DOHH2 (cell line): ENCODE results near the gene SHISAL1.

Source experiments
- H3F3A ChIP-seq: fragments of 200-600 bp; sonication (generic), shearing (Covaris generic); 2 replicates; pipeline ENCODE4 v1.6.0; 2016; ENCODE audit warnings: antibody characterized with exemption, mild to moderate bottlenecking; ENCODE audit not compliant: control insufficient read depth, insufficient read depth
- H3K27ac ChIP-seq: fragments of 200-600 bp; sonication (generic); 2 replicates; pipeline ENCODE4 v1.5.1; 2014; ENCODE audit warnings: low read depth, mild to moderate bottlenecking, low read length, moderate library complexity
- H3K27me3 ChIP-seq: fragments of 200-600 bp; sonication (generic); 2 replicates; pipeline ENCODE4 v1.6.1; 2014; ENCODE audit warnings: mild to moderate bottlenecking, low read length, mixed read lengths; ENCODE audit not compliant: control insufficient read depth
- H3K36me3 ChIP-seq: fragments of 200-600 bp; sonication (generic); 2 replicates; pipeline ENCODE4 v1.6.1; 2014; ENCODE audit warnings: mild to moderate bottlenecking, low read length, moderate library complexity, mixed read lengths; ENCODE audit not compliant: control insufficient read depth
- H3K4me1 ChIP-seq: fragments of 200-600 bp; sonication (generic); 2 replicates; pipeline ENCODE4 v1.6.1; 2014; ENCODE audit warnings: mild to moderate bottlenecking, low read length, mixed read lengths; ENCODE audit not compliant: control insufficient read depth
- H3K4me2 ChIP-seq: fragments of 200-600 bp; sonication (generic); 2 replicates; pipeline ENCODE4 v1.6.0; 2014; ENCODE audit warnings: mild to moderate bottlenecking, low read length, moderate library complexity
- H3K4me3 ChIP-seq: fragments of 200-600 bp; sonication (generic); 2 replicates; pipeline ENCODE4 v1.5.1; 2014; ENCODE audit warnings: mild to moderate bottlenecking, low read length, mixed read lengths
- H3K79me2 ChIP-seq: fragments of 200-600 bp; sonication (generic); 2 replicates; pipeline ENCODE4 v1.6.1; 2014; ENCODE audit warnings: mild to moderate bottlenecking, low read length, mixed read lengths; ENCODE audit not compliant: control insufficient read depth
- H3K9me2 ChIP-seq: fragments of 200-600 bp; sonication (generic); replicated peaks from 2 replicates; pipeline ENCODE4 v1.6.1; 2014; ENCODE audit warnings: mild to moderate bottlenecking, low read length, mixed read lengths; ENCODE audit not compliant: control insufficient read depth
- H3K9me3 ChIP-seq: fragments of 200-600 bp; sonication (generic); 2 replicates; pipeline ENCODE4 v1.6.1; 2014; ENCODE audit warnings: antibody characterized with exemption, low read length, mixed read lengths; ENCODE audit not compliant: control insufficient read depth, insufficient read depth
- H4K20me1 ChIP-seq: fragments of 200-600 bp; sonication (generic); 2 replicates; pipeline ENCODE4 v1.6.0; 2014; ENCODE audit warnings: low read depth, mild to moderate bottlenecking, antibody characterized with exemption, low read length, moderate library complexity; ENCODE audit not compliant: control insufficient read depth, insufficient read depth
- EZH2phosphoT487 ChIP-seq: fragments of 200-600 bp; sonication (generic); IDR thresholded peaks from 2 replicates; pipeline ENCODE4 v1.6.1; 2017; ENCODE audit warnings: borderline replicate concordance, mild to moderate bottlenecking, antibody characterized with exemption, low read length, moderate library complexity, mixed read lengths
- TF ChIP-seq, protein P1 (sequence below): fragments of 200-600 bp; sonication (generic); IDR thresholded peaks from one replicate; pipeline ENCODE4 v1.5.1; 2014; ENCODE audit warnings: antibody characterized with exemption, mild to moderate bottlenecking, low read depth, low read length; ENCODE audit not compliant: poor library complexity, severe bottlenecking

SHISAL1 gene

DNA sequence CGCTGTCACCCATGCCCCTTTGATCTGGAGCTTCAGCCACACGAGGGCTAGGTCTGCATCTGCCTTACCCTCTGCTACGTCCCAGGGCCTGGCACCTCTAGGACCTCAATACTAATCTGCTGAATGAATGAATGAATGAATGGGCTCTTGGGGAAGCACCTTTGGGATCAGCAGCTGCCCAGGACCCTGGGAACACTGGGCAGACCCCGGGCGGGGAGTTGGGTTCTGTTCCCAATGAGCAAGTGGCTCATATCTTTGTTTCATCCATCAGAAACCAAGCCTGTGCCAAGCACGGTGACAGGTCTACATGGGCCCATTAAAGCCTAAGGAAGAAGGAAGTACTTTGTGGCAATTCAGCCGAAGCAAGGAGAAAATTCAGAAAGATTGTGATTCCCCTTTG lies 41.5 kb upstream of the SHISAL1 start:
- H3K27me3 ChIP-seq = 0 out of 2 replicates have a peak, but pooled peaks cover 4% of the 10 kb centered on the region
- no peak overlapping the region for H3K4me3 ChIP-seq
- no peaks in the 10 kb centered on the region for H3K9me3 ChIP-seq
- H3K9me2 ChIP-seq = no peaks in the 10 kb centered on the region
- no peaks in the 10 kb centered on the region for H3F3A ChIP-seq
- H3K36me3 ChIP-seq = no peaks in the 10 kb centered on the region
- no peaks in the 10 kb centered on the region for H3K4me1 ChIP-seq
- no peaks in the 10 kb centered on the region for H4K20me1 ChIP-seq
- H3K4me2 ChIP-seq = no peak overlapping the region
- H3K27ac ChIP-seq = no peak overlapping the region
- no peak for TF ChIP-seq EZH2phosphoT487
- TF ChIP-seq, protein P1, sequence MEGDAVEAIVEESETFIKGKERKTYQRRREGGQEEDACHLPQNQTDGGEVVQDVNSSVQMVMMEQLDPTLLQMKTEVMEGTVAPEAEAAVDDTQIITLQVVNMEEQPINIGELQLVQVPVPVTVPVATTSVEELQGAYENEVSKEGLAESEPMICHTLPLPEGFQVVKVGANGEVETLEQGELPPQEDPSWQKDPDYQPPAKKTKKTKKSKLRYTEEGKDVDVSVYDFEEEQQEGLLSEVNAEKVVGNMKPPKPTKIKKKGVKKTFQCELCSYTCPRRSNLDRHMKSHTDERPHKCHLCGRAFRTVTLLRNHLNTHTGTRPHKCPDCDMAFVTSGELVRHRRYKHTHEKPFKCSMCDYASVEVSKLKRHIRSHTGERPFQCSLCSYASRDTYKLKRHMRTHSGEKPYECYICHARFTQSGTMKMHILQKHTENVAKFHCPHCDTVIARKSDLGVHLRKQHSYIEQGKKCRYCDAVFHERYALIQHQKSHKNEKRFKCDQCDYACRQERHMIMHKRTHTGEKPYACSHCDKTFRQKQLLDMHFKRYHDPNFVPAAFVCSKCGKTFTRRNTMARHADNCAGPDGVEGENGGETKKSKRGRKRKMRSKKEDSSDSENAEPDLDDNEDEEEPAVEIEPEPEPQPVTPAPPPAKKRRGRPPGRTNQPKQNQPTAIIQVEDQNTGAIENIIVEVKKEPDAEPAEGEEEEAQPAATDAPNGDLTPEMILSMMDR = no peak
- no peaks in the 10 kb centered on the region for H3K79me2 ChIP-seq

DNA sequence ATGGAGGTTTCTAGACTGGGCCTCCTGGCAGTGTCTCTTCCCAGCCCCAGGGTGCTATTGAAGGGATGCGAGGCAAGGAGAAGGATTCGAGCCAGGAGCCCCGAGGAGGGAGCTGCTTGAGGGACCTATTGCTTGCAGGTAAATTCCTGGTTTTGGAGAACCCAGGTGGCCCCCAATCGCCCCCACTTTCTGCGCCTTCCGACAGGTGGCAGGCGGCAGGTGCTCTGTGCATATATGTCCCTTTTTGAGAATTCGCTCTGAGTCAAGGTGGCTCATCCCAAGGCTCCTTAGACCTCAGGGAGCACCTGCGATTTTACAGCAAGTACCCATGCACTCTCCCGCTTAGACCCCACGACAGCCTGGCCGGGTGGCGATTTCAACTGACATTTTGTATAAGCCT lies 40.3 kb upstream of the SHISAL1 start:
- Histone ChIP-seq H3K27ac (no peak overlapping the region), H3K9me2 (no peaks in the 10 kb centered on the region), H3K9me3 (no peaks in the 10 kb centered on the region), H3K27me3 (0 out of 2 replicates have a peak, but pooled peaks cover 4% of the 10 kb centered on the region), H3K4me2 (no peak overlapping the region), H3K4me3 (no peak overlapping the region), H4K20me1 (no peaks in the 10 kb centered on the region), H3K4me1 (no peaks in the 10 kb centered on the region), H3F3A (no peaks in the 10 kb centered on the region), H3K79me2 (no peaks in the 10 kb centered on the region), H3K36me3 (no peaks in the 10 kb centered on the region)
- TF ChIP-seq, protein P1 = no peak
- no peak for TF ChIP-seq EZH2phosphoT487

DNA sequence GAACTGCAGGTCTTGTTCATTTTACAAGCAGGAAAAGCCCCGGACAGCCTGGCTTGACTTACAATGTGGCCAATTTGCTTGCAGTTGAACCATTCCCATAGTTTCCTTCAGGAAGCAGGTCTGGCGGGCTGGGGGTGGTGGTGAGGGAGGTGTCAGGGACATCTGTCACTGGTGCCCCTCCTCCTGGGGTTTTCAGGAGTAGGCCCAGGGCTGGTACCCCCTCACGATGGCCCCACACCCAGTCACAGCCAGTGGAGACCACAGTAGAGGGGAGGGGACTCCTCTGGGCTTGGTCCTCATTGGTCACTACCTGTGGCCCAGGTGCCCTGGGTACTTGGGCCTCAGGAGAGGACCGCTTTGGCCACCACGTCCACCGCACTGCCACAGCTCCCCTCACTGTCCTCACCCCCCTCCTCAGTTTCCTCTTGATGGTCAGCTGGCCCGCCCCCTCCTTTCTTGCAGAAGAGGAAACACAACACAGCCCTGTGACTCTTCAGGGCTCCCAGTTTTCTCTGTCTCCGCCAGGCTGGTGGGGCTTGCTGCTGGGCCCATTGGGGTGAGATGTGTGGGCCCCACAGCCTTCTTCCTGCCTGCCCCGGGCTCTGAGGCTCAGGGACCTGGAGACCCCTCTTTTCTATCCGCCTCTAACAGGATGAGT lies 39.8 kb upstream of the SHISAL1 start:
- H3K79me2 ChIP-seq = no peaks in the 10 kb centered on the region
- no peaks in the 10 kb centered on the region for H4K20me1 ChIP-seq
- H3K4me1 ChIP-seq = no peaks in the 10 kb centered on the region
- no peak overlapping the region for H3K4me3 ChIP-seq
- no peaks in the 10 kb centered on the region for H3K9me3 ChIP-seq
- 0 out of 2 replicates have a peak, but pooled peaks cover 4% of the 10 kb centered on the region for H3K27me3 ChIP-seq
- H3K4me2 ChIP-seq = no peak overlapping the region
- no peaks in the 10 kb centered on the region for H3K36me3 ChIP-seq
- H3K27ac ChIP-seq = no peak overlapping the region
- H3K9me2 ChIP-seq = no peaks in the 10 kb centered on the region
- TF ChIP-seq, protein P1 = no peak
- TF ChIP-seq EZH2phosphoT487 = no peak
- H3F3A ChIP-seq = no peaks in the 10 kb centered on the region
